ENCODE data around the gene PPID.
"Not testable (repeated sequence)": the region's sequence is repeated elsewhere in the genome, so short reads cannot be mapped to it uniquely, and the experiment has no call there.

The PPID gene

GRCh38 chr4:158729716-158730559 is 6.7 kb upstream of the PPID start:
- DNase-seq: peak; percentile 46

- no peak for DNase-seq
Measured at GRCh38 chr4:158728236-158728635, 5.0 kb upstream of the PPID start.

GRCh38 chr4:158726633-158727032 is 3.4 kb upstream of the PPID start:
- no peak for DNase-seq

- no peak for DNase-seq
Measured at GRCh38 chr4:158724637-158725036, 1.4 kb upstream of the PPID start.

GRCh38 chr4:158722291-158722916 is 792 bp downstream of the PPID start:
- DNase-seq: no peak

- no peak for DNase-seq
Measured at GRCh38 chr4:158721680-158722079, 1.5 kb downstream of the PPID start.

- DNase-seq: no peak
Measured at GRCh38 chr4:158715802-158716201, 7.4 kb downstream of the PPID start.

GRCh38 chr4:158714937-158715336 is 8.3 kb downstream of the PPID start:
- no peak for DNase-seq

GRCh38 chr4:158712622-158713021 is 10.6 kb downstream of the PPID start:
- DNase-seq: not testable (repeated sequence)

- DNase-seq: no peak
Measured at GRCh38 chr4:158710814-158711213, 12.4 kb downstream of the PPID start.

- DNase-seq: no peak
Measured at GRCh38 chr4:158704274-158704673, 18.9 kb downstream of the PPID start.

GRCh38 chr4:158688813-158689212 is 34.4 kb downstream of the PPID start:
- DNase-seq: no peak

- no peak for DNase-seq
Measured at GRCh38 chr4:158682066-158682465, 41.1 kb downstream of the PPID start.

- DNase-seq: no peak
Measured at GRCh38 chr4:158681629-158682028, 41.6 kb downstream of the PPID start.

- no peak for DNase-seq
Measured at GRCh38 chr4:158678767-158679166, 44.4 kb downstream of the PPID start.

GRCh38 chr4:158676076-158676475 is 47.1 kb downstream of the PPID start:
- DNase-seq: no peak

GRCh38 chr4:158673633-158674032 is 49.6 kb downstream of the PPID start:
- no peak for DNase-seq

- peak; percentile 97 for DNase-seq
Measured at GRCh38 chr4:158671915-158672806, 51.0 kb downstream of the PPID start, which contains the start of gene ETFDH. TSS of gene ETFDH (plus strand) at chr4:158672296. CDS start at chr4:158672457, 161 bp downstream.

- DNase-seq: no peak
Measured at GRCh38 chr4:158671665-158671914, 51.6 kb downstream of the PPID start, which contains the start of gene C4orf46. TSS of gene C4orf46 (minus strand) at chr4:158671887. CDS start at chr4:158671801, 86 bp downstream.

GRCh38 chr4:158670975-158671664 is 52.1 kb downstream of the PPID start:
- no peak for DNase-seq

GRCh38 chr4:158669310-158669709 is 53.9 kb downstream of the PPID start:
- no peak for DNase-seq

GRCh38 chr4:158667651-158668198 is 55.5 kb downstream of the PPID start:
- no peak for DNase-seq

GRCh38 chr4:158666892-158667291 is 56.3 kb downstream of the PPID start:
- DNase-seq: no peak

All from NCI-H1694 treated with DMSO at 0.1 percent for 48 hours (cell line).